ENCODE data around the gene MPP3. TPM values are rescaled to one million over a fixed set of nuclear protein-coding genes. Genes with fewer than 3 reads are reported as not detected.

MPP3 gene
- total RNA-seq, 6 experiments from 2014 or later = 1.3 to 2.5 (median 1.8) TPM

DNA sequence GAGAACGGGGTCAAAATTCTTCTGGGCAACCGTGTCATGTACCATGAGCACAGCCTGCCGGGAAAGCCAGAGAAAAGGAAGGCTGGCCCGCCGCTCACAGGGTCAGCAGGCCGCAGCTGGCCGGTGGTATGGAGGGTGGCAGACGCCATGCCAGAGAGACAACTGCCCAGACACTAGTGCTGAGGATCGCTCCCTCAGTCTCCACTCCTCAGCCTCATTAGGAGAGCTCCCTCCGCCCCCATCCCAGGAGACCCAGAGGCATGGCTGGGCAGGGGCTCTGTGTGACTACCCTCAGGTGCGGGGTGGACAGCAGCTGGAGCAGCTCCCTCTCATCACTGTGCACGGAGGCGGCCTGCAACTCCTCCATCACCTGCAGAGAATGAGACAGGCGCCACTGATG, 3.2 kb downstream of the MPP3 start:
- Histone ChIP-seq H3K27ac (no peak overlapping the region), H3K27me3 (no peaks in the 10 kb centered on the region), H3K36me3 (no peaks in the 10 kb centered on the region), H3K4me3 (no peak overlapping the region), H3K4me1 (peaks cover 0 to 3% (median 0%) of the 10 kb centered on the region in 4 donors), H3K9me3 (no peaks in the 10 kb centered on the region)
- DNase-seq = no peak
- no peak for ATAC-seq
- TF ChIP-seq POLR2A (IDR thresholded peaks at IDR 0.05) (no peak), CTCF (IDR thresholded peaks at IDR 0.05) (no peak)
- 100% methylated on average over 1 of the region's 14 CpGs for WGBS (ENCODE audit: insufficient coverage, low coverage, low lambda C conversion rate, missing lambda C conversion rate)
- intact Hi-C loops (cut with DNase I) = no loop called here

DNA sequence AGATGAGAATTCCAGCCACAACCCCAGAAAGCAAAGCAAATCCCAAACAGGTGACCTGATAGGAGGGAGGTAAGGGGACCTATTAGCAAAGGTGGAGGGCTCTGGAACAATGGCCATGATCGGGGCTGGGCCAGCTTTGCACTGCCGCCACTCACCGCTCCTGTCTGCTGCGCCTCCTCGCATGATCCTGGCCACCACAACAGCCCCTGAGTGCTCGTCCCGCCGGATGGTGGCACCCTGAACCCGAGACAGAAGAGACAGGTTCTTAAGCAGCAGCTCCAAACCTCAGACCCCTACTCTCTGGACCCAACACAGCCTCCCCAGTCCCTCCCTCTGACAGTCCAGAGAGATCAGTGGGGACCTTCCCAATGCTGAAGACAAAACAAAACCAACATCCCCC, 5.3 kb downstream of the MPP3 start:
- intact Hi-C loops (cut with DNase I) = no loop called here
- Histone ChIP-seq H3K4me3 (no peak overlapping the region), H3K36me3 (no peaks in the 10 kb centered on the region), H3K27ac (no peak overlapping the region), H3K9me3 (no peaks in the 10 kb centered on the region), H3K27me3 (no peaks in the 10 kb centered on the region), H3K4me1 (no peaks in the 10 kb centered on the region)
- peak in 1 of 3 donors; percentile 32 for DNase-seq
- no peak for TF ChIP-seq CTCF (IDR thresholded peaks at IDR 0.05)
- WGBS (ENCODE audit: insufficient coverage, low coverage, low lambda C conversion rate, missing lambda C conversion rate) = 86% methylated on average over 9 of the region's 9 CpGs
- no peak for ATAC-seq

DNA sequence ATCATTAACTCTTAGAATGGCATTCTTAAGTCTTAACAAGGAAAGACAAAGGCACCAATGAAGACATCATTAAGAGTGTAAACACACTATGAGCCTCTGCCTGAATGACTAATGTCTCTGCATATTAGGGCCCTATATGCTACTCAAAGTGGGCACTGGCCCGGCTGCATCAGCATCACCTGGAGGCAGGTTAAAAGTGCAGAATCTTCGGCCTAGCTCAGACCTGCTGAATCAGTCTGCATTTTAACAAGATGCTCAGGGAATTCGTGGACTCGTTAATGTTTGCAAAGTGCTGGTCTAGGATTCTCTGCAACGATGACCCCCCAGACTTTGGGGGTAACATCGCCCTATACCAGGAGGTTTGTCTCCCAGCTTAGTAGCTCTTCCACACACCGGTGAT, 6.7 kb downstream of the MPP3 start:
- DNase-seq (no peak), ATAC-seq (no peak)
- Histone ChIP-seq H3K36me3 (no peaks in the 10 kb centered on the region), H3K4me3 (no peak overlapping the region), H3K27ac (no peak overlapping the region), H3K27me3 (no peaks in the 10 kb centered on the region), H3K4me1 (no peaks in the 10 kb centered on the region), H3K9me3 (no peaks in the 10 kb centered on the region)
- 92% methylated on average over 7 of the region's 7 CpGs for WGBS (ENCODE audit: insufficient coverage, low coverage, low lambda C conversion rate, missing lambda C conversion rate)
- TF ChIP-seq CTCF (IDR thresholded peaks at IDR 0.05) = no peak
- no peak for TF ChIP-seq POLR2A (IDR thresholded peaks at IDR 0.05)
- intact Hi-C loops (cut with DNase I) = no loop called here

GRCh38 chr17:43825567-43825966, 7.4 kb downstream of the MPP3 start:
- no peaks in the 10 kb centered on the region for H3K9me3 ChIP-seq
- ATAC-seq = no peak
- intact Hi-C loops (cut with DNase I) = no loop called here
- no peak overlapping the region for H3K4me3 ChIP-seq
- TF ChIP-seq POLR2A (IDR thresholded peaks at IDR 0.05) (no peak), CTCF (IDR thresholded peaks at IDR 0.05) (no peak)
- no peaks in the 10 kb centered on the region for H3K36me3 ChIP-seq
- peak in 2 of 3 donors; percentile 39 to 45 for DNase-seq
- no peak overlapping the region for H3K27ac ChIP-seq
- no peaks in the 10 kb centered on the region for H3K27me3 ChIP-seq
- no peaks in the 10 kb centered on the region for H3K4me1 ChIP-seq
- 94% methylated on average over 6 of the region's 12 CpGs for WGBS (ENCODE audit: insufficient coverage, low coverage, low lambda C conversion rate, missing lambda C conversion rate)

All from right lobe of liver (tissue), 6 donors.